Head of caudate nucleus (tissue), 42 donors: ENCODE data around the gene APOLD1.
A peak's percentile ranks its signal among the peaks of the same experiment; 100 is the strongest.
"Not testable (repeated sequence)": the region's sequence is repeated elsewhere in the genome, so short reads cannot be mapped to it uniquely, and the experiment has no call there.

Experiments
- DNase-seq, 42 donors: peaks; one replicate each; pipeline versions ENCODE4 v3.0.0 to v3.0.0-alpha.2; 2020 to 2021; ENCODE audit warnings: mixed read lengths in 7 of 42
- intact Hi-C: fragments of 100-400 bp; cut with DNase I; formaldehyde crosslinking; loops from one replicate; pipeline ENCODE4 v1.15.0; 2022

Gene APOLD1

GRCh38 chr12:12822886-12823285 lies 37.4 kb downstream of the APOLD1 start:
- intact Hi-C loops: no loop called here

DNA sequence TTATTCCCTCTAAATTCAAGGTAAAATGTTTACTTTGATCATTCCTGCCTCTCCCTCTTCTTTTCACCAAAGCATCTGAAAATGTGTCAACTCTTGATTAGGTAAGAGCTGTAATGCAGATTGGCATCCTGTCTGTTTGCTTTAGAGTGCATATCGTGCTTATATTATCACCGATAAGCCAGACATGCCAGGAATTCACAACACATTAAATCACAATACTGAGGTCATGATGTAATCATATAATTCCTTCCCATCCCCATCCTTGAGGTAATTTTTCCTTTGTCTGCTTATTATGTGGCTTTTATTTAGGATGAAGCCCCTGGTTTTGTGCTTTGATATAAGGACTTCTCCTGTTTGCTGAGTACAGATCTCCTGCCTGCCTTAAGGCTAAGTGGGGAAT lies 37.8 kb downstream of the APOLD1 start:
- no peak for DNase-seq
- intact Hi-C loops: no loop called here

More at GRCh38 chr12:12822886-12823285, 37.4 kb downstream of the APOLD1 start:
- no peak for DNase-seq

GRCh38 chr12:12823811-12824210 lies 38.4 kb downstream of the APOLD1 start:
- no peak for DNase-seq
- intact Hi-C loops: no loop called here

DNA sequence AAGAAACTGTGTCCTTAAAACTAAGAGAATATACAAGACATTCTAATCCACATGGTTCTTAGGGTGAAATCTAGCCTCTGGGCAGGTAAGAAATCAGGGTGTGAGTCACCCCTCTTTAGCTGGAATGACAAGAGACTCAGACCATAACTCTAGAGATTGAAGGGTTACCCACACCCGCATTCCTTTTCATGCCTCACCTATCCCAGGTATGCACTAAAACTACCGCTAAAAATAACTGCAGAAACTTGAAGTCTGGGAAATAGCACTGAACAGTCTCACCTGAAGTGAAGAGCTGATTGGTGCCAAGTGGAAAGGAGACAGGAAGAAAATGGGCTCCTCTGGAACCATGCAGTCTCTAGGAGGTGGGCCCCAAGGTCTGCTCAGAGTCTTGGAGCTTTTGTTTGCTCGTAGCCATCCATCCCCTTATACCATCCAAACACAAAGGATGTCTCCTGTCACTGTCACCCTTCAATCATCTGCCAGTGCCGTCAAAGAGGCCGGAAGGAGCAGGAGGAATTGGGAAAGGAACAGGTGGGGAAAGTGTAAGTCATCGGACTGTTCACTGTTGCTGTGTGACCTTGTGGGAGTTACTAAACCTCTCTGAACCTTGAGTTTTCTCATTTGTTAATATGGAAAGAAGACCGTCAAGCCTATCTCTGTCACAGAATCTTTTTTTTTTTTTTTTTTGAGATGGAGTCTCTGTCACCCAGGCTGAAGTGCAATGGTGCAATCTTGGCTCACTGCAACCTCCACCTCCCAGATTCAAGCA lies 50.1 kb downstream of the APOLD1 start:
- no peak for DNase-seq
- intact Hi-C loops: no loop called here

GRCh38 chr12:12836571-12836970 lies 51.1 kb downstream of the APOLD1 start:
- intact Hi-C loops: no loop called here
- no peak for DNase-seq

DNA sequence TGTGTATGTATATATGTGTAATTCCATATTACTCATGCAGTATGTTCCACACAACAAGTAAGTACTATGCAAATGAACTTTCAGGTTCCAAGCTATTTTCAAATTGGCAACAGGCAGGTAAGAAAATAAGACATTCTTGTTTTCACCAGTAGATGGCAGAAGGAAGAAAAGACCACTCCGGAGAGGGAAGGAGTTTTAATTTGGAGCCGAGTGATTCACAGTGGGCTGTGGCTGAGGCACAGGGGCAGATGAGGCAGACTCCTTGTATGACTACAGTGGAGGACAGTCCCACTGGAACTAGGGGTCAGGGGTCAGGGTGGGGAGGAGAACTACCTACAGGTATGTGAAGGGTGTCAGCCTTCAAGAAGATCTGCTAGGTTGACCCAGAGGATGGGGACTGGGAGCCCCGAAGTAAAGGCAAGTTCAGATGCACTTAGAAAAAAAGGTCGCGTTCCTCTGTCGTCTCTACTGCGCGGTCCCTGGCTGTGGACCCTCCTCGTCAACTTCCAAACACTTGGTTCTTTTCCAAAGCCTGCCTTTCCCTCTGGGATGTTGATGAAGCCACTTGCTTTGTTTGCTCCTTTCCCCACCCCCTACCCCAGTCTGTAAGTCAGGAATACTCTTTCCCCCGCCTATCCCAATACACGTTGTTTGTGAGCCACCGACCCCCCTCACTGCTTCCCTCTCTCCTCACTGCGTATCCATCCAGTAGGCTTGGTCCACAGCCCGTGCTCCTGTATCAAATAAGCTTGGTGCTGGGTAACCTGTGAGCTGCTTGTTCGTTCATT lies 51.8 kb downstream of the APOLD1 start:
- peak in 6 of 42 donors; percentile 3 to 10 (median 8) for DNase-seq
- intact Hi-C loops: no loop called here

- intact Hi-C loops: no loop called here
- no peak for DNase-seq
These were observed 52.3 kb downstream of the APOLD1 start for GRCh38 chr12:12837813-12838153.

- DNase-seq: no peak
- intact Hi-C loops: no loop called here
These were observed 53.5 kb downstream of the APOLD1 start for GRCh38 chr12:12839003-12839395.

DNA sequence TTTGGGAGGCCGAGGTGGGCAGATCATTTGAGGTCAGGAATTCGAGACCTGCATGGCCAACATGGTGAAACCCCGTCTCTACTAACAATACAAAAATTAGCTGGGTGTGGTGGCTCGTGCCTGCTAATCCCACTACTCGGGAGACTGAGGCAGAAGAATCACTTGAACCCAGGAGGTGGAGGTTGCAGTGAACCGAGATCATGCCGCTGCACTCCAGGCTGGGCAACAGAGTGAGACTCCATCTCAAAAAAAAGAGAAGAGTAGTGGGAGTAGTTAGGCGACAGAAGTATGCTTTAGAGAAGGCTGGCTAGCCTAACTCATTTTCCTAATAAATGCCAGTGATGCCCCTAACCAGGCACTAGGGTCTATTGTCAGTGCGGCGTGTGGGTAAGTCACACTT lies 54.0 kb downstream of the APOLD1 start:
- intact Hi-C loops, DNase-seq: not testable (repeated sequence)

DNA sequence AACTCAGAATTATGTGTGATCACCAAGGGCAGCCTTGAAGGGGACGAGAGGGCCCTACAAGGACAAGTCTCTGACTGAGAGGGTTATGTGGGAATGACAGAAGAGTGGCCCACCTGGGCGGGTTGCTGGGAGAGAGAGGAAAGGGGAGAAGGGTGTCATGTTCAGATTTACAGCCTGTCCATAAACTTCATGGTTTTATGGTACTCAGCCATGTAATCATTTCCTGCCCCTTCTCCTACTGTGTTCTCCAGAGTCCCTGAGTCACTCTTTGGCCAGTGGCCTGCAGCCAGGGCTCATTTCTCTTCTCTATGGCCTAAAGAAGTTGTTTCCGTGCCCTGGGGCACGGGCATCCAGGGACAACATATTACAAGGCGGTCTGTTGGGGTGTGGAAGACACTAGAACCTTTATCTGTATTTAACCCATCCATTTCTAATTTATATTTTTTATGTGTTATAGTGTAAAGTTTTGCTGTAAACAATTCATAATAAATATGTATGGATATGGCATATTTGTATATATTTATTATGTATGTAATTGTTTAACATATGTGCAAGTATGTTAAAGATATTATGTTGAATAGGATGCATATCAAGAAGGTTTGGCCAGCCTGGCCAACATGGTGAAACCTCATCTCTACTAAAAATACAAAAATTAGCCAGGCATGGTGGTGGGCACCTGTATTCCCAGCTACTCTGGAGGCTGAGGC lies 54.6 kb downstream of the APOLD1 start:
- intact Hi-C loops: no loop called here
- no peak for DNase-seq

DNA sequence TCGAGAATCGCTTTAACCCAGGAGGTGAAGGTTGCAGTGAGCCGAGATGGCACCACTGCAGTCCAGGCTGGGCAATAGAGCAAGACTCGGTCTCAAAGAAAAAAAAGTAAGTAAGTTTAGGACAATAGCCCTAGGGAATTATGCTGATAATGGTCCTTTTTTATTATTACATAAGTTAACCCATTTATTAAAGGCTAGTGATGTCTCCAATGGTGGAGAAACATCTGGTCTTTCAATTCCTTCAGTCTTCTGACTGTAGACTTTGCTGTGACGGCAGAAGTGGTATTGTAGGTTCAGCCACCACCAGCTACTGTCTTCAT lies 55.1 kb downstream of the APOLD1 start:
- intact Hi-C loops: no loop called here

More for the DNA sequence above, 55.1 kb downstream of the APOLD1 start:
- DNase-seq: no peak
